COR-L47 (cell line): ENCODE measurements around the gene LTBP1.
A peak's percentile ranks its signal among the peaks of the same experiment; 100 is the strongest.
"Not testable (repeated sequence)": the region's sequence is repeated elsewhere in the genome, so short reads cannot be mapped to it uniquely, and the experiment has no call there.

Experiments used
- DNase-seq: peaks from one replicate; lab custom pipeline; 2025; lab: John Stamatoyannopoulos, UW

Gene LTBP1

DNA sequence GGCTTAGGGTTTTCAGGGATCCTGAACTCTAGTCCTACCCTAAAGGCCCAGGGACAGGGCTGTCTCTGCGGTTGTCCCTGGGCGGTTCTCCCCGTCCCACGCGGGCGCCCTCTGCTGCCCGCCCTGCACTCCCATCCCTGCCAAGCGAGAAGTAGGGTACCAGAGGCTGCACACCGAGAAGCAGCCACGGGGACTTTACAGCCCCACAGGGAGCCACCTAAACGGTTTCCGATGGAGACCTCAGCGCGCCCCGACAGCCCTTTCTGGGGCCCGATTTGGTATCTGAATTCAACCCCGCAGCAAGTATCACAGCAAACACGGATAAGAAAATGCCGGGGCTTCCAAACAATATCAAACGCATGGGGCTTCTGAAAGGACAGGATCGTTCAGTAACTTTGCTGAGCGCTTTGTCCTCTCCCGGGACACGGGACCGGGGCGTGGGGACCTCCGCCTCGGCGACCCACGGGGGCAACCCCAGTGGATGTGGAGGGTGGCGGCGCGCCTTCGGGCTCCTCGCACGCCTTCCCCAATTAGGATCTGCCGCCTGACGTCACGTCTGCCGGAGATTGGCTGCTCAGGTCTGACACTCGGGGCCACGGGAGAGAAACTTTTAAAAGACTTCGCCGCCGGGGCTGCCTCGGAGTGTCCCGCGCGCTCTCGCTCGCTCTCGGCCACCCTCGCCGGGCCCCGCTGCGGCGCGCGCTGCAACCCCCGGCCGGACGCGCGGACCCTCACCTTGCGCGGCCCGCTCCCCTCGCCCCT, at the start of gene LTBP1:
TSS of gene LTBP1 (plus strand) at position 640 of the 762 bp plus-strand sequence. CDS start 372 bp downstream, outside the sequence.
- DNase-seq = peak; percentile 17

DNA sequence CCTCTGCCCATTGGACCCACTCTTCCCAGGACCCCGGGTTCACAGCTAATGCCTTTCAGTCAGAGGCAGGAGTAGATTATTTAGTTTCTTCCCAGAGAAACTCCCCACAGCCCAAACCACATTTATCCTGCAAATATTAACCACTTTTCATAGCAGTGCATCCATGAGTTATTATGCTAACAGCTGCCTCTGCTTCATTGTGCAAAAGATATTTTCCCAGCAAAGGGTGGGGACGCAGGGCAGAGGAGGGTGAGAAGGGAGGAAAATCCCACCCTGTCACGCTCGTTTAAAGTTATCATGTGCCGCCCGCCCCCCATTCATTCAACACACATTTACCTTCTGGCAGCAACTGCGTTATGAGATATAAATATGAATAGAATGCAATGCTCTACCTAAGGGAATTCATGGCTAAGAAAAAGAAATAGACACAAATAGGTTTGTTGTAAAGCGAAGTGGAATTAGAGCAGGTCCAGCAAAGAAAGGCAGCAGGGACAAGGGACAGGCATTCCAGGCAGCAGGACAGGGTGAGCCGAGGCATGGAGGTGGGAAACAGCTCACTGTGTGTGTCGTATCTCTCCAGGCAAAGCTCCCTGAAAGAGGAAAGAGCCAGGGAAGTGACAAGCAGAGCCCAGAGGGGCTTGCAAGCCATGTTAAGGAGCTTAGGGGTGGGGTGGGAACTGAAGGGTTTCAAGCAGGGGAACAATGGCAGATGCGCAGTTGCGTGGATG, 46.3 kb upstream of the LTBP1 start:
- no peak for DNase-seq

DNA sequence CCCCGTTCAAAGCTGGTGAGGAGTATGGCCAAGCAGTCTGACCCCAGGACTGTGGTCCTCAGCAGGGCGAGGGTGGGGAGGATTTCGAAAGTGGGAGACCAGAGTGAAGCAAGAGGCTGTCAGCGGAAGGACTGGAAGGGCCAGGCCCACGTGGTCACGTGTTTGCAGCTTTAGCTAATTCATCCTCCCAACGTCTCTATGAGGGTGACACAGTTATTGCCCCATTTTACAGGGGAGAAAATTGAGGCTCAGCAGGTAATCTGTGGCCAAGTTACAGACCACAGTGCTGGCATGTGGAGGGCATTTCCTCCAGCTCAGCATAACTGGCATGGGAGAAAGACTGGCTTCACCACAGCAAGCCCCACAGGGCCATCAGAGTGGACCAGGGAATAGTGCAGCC, 45.4 kb upstream of the LTBP1 start:
- DNase-seq = no peak

DNA sequence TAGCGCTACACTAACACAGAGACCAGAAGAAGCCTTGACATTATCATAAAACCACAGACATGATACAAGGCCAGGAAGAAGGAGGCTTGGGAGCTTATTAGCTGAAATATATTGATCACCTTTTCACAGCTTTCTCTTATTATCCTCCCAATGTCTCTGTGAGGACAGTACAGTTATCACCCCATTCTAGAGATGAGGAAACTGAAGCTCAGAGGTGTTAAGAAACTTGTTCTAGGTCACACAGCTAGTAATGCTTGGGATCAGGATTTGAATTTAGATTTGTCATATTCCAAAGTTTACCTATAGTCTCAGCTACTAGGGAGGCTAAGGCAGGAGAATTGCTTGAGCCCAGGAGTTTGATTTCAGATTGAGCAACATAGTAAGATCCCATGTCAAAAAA, 44.6 kb upstream of the LTBP1 start:
- DNase-seq = no peak

- no peak for DNase-seq
Measured at GRCh38 chr2:32902986-32903385, 43.8 kb upstream of the LTBP1 start.

DNA sequence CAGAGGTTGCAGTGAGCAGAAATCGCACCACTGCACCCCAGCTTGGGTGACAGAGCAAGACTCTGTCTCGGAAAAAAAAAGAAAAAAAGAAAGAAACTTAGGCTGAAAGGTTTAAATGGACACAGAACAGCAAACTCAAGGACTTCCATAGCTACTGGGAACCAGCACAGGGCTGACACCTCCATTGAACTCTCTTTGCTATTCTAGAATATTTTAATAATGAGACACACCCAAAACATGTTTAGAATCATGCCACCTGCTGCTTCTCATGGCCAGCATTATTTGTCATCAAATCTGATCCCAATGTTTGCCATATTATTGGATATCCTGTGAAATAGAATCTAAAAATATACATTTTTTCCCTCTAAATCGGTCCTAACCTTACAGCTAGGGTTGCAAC, 42.7 kb upstream of the LTBP1 start:
- DNase-seq = no peak

DNA sequence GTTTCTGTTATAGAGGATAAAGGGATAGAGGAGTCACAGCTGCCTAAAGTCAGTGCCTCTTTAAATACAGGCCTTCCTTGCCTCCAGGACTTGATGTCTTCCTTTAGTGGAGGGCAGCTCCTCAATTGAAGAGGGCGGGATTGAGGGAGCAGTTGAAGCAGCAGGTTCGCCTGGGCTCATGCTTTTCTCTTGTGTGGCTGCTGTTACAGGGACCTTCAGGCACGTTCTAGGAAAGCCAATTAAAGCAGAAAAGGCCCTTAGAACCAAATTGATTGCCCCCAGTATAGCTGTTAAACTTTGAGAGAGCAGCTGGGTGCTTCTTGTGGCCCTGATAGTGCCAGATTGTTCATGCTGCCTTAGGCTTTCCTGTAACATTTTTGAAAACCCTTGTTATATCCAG, 42.0 kb upstream of the LTBP1 start:
- no peak for DNase-seq

GRCh38 chr2:32905270-32905669, 41.5 kb upstream of the LTBP1 start:
- no peak for DNase-seq

GRCh38 chr2:32910883-32911598, 35.7 kb upstream of the LTBP1 start:
- no peak for DNase-seq

GRCh38 chr2:32915694-32916093, 31.1 kb upstream of the LTBP1 start:
- DNase-seq = no peak

DNA sequence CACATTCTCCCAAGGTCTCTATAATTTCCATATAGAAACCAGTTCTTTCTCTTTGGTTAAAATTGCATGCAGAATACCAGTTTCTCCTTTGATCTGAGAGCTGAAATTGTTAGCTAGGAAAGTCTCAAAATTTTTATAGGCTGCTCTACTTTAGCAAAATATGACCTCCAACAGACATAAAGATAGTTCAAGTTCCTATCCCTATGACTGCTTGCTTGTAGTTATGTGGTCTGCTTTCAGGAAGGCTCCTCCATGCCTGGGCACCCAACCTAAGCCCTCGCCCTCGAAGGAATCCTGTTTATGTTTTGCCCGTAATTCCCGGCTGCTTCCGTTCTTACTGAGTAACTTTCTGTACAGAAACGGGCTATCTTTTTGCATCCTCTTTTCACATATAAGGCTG, 28.0 kb upstream of the LTBP1 start:
- no peak for DNase-seq

GRCh38 chr2:32919901-32920300, 26.9 kb upstream of the LTBP1 start:
- not testable (repeated sequence) for DNase-seq

- not testable (repeated sequence) for DNase-seq
Measured at GRCh38 chr2:32921486-32921885, 25.3 kb upstream of the LTBP1 start.

- DNase-seq = no peak
Measured at GRCh38 chr2:32922501-32922900, 24.3 kb upstream of the LTBP1 start.

- DNase-seq = no peak
Measured at GRCh38 chr2:32923109-32923508, 23.6 kb upstream of the LTBP1 start.

GRCh38 chr2:32925283-32925815, 21.4 kb upstream of the LTBP1 start:
- no peak for DNase-seq

DNA sequence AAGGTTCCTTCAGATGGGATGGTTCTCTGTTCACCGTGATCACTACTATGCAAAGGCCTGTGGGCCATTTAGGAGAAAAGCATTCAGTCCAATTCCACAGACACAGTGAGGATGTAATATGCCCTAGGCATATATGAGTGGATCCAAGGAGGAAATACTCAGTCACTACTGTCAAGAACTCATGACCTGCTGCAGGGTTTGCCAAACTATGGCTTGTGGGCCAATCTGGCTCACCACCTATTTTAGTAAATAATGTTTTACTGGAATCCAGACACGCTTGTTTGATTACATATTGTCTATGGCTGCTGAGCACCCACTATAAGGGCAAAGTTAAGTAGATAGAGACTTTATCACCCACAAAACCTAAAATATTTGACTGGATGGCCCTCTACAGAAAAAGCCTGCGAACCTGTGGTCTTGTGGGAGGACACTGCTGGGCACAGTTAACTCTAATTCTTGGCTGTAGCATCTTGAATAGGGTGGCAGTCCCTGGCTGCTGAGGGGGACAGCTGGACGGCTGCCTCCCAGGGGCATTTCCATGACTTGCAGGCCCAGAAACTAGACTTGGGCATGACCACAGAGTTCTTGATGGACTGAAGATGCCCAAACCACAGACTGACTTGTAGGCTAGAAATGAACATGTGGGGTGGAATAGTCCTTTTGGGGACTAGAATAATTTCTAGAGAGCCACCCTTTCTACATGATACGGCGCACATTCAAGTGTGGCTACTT, 20.6 kb upstream of the LTBP1 start:
- no peak for DNase-seq

- DNase-seq = no peak
Measured at GRCh38 chr2:32926708-32927084, 20.1 kb upstream of the LTBP1 start.

GRCh38 chr2:32930436-32930835, 16.3 kb upstream of the LTBP1 start:
- DNase-seq = no peak

DNA sequence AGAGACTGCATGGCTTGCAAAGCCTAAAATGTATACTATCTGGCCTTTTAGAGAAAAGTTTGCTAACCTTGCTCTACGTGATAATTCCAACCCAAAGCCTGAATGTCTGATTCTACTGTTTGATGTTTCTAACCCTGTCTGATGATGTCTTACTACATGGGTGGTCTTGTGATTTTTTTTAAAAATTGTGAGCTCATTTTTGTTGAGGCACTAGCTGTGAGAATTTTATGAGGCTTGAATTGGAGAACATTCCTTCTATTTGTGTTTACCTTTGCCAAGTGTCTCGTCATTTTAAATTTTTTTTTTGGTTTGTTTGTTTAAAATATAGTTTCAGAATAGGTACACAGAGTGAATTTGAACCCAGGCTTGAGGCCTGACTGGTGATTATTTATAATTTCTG, 15.2 kb upstream of the LTBP1 start:
- no peak for DNase-seq

- DNase-seq = no peak
Measured at GRCh38 chr2:32931945-32932709, 14.6 kb upstream of the LTBP1 start.
